GM12864 (cell line): ENCODE data around the gene BRF1.

ENCODE experiments used
- DNase-seq: peaks from one replicate; pipeline ENCODE4 v3.0.0-alpha.2; 2011; ENCODE audit warnings: low read depth
- H3K4me3 ChIP-seq: 2 replicates; pipeline ENCODE4 v1.5.1; 2011; ENCODE audit warnings: mild to moderate bottlenecking, low read depth, low read length, control low read depth
- TF ChIP-seq, protein P1 (sequence below): IDR thresholded peaks from 2 replicates; pipeline ENCODE4 v1.5.1; 2011; ENCODE audit warnings: low read depth, mild to moderate bottlenecking, moderate library complexity, low read length, control low read depth, inconsistent platforms; ENCODE audit errors: missing control alignments

BRF1 gene

DNA sequence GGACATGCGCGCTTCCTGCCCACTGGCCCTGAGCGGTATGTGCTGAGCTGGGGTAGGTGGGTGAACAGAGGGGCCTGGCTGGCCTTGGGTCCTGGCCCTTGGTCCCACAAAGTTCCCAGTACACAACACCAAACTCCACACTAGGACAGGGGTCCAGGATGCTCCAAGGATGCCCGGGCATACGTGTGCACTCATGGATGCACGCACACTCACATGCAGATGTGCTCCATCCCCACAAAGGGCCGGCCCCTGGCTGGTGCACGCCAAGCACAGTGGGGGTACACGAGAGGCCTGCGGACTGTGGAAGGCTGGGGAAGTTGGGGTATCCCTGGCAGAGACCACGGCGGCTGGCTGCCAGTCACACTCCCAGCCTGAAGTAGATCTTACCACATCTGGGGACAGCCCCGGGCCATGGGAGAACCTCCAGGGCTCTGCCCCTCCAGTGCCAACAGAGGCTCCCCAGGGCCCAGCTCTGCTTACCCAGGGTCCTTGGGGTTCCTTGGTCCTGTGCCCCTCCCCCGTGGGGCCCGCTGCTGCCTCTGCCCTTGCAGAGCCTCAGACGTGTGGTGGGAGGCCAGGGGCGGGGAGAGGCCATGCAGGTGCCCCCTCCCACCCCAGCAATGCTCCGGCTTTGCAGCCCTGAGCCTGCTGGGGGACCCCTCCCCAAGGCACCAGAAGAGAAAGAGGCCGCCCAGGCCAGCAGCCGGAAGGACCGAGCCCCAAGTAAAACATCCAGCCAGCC, 95.7 kb downstream of the BRF1 start:
- no peak overlapping the region for H3K4me3 ChIP-seq
- DNase-seq: no peak
- TF ChIP-seq, protein P1, sequence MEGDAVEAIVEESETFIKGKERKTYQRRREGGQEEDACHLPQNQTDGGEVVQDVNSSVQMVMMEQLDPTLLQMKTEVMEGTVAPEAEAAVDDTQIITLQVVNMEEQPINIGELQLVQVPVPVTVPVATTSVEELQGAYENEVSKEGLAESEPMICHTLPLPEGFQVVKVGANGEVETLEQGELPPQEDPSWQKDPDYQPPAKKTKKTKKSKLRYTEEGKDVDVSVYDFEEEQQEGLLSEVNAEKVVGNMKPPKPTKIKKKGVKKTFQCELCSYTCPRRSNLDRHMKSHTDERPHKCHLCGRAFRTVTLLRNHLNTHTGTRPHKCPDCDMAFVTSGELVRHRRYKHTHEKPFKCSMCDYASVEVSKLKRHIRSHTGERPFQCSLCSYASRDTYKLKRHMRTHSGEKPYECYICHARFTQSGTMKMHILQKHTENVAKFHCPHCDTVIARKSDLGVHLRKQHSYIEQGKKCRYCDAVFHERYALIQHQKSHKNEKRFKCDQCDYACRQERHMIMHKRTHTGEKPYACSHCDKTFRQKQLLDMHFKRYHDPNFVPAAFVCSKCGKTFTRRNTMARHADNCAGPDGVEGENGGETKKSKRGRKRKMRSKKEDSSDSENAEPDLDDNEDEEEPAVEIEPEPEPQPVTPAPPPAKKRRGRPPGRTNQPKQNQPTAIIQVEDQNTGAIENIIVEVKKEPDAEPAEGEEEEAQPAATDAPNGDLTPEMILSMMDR: no peak

- no peak overlapping the region for H3K4me3 ChIP-seq
- DNase-seq: no peak
- TF ChIP-seq, protein P1: no peak
Measured at GRCh38 chr14:105204206-105204930, 96.4 kb downstream of the BRF1 start.

DNA sequence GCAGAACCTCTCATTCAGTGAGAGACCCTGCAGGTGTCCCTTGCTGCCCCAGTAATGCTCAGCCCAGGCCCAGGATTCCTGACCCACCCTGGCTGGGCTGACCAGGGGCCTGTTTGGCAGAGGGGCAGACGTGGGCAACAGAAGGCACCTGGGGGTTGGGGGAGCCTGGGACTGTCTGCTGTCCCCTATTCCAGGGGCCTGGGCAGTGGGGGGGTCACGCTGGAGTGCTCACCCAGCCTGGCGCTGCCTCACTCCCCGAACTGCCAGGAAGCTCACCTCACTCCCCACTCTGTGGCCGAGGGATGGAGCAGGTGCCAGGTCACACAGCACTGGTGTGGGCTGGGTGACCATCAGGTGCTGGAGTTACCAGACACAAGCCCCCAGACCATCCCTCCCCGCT, 97.1 kb downstream of the BRF1 start:
- H3K4me3 ChIP-seq: no peak overlapping the region
- TF ChIP-seq, protein P1: no peak
- DNase-seq: no peak

- no peak overlapping the region for H3K4me3 ChIP-seq
- TF ChIP-seq, protein P1: peak; percentile 94
- no peak for DNase-seq
Measured at GRCh38 chr14:105203057-105203531, 97.7 kb downstream of the BRF1 start.

DNA sequence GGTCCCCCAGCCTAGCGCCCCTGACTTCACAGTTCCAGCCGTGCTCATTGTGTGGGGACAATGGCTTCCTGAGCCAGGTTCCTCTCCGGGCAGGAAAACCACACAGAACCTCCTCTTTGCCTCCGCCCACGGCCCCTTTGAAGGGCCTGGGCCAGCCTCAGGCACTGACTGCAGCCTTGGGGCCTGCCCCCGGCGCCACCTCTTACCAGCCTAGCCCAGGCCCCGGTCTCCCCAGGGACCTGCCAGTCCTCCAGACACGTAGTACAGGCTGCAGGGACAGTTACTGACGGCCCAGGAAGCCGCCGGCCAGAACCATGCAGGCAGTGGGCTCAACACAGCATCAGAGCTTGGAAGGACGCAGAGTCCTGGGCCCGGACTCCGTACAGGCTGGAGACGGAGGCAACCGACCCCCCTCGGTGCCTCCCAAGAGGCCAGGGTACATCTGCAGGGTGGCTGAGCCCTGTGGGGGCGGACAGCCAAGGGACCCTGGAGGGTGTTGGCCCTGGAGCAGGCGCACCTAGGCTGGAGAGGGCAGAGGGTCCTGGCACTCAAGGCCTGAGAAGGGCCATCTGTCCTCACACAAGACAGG, 98.8 kb downstream of the BRF1 start:
- no peak overlapping the region for H3K4me3 ChIP-seq
- TF ChIP-seq, protein P1: no peak
- no peak for DNase-seq

GRCh38 chr14:105201156-105201924, 99.5 kb downstream of the BRF1 start:
- DNase-seq: no peak
- no peak overlapping the region for H3K4me3 ChIP-seq
- TF ChIP-seq, protein P1: peak; percentile 7
